Breast epithelium (tissue), 3 donors: ENCODE measurements around the gene ZSCAN20.

Experiments
- CTCF ChIP-seq, 3 donors: fragments of 450-650 bp; IDR thresholded peaks; one replicate each; pipeline ENCODE4 v1.5.1; 2016 to 2017; ENCODE audit warnings: antibody characterized with exemption in 3 of 3, mild to moderate bottlenecking in 3 of 3, moderate library complexity in 3 of 3
- POLR2A ChIP-seq: fragments of 450-650 bp; IDR thresholded peaks from one replicate; pipeline ENCODE4 v1.6.1; 2016; ENCODE audit warnings: antibody characterized with exemption, mild to moderate bottlenecking, moderate library complexity

GRCh38 chr1:33456502-33456886 is 16.0 kb upstream of the ZSCAN20 start:
- TF ChIP-seq CTCF (IDR thresholded peaks at IDR 0.05) = no peak
- no peak for TF ChIP-seq POLR2A
